HG03103 (cell line): ENCODE data around the gene CLCN7.

ENCODE experiments used
- ATAC-seq: cut with Tn5 transposase; IDR thresholded peaks from one replicate; pipeline ENCODE4 v1.9.1; 2021; ENCODE audit warnings: low read depth; ENCODE audit not compliant: unreplicated experiment

The CLCN7 gene

DNA sequence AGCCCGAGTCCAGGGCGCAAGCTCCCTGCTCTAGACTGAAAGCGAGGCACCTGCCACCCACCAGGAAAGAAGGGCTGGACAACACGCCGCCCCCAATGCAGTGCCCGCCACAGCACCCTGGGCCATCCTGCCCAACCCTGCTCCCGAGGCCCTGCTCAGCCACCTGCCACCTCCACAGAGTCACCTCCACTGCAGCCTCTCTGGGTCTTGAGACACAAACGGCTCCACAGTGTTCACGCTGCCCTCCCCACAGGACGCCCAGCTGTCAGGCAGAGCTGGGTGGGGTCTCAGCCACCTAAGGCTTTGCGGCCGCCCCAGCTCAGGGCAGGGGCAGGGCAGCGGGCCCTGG is 9.3 kb downstream of the CLCN7 start:
- no peak for ATAC-seq

DNA sequence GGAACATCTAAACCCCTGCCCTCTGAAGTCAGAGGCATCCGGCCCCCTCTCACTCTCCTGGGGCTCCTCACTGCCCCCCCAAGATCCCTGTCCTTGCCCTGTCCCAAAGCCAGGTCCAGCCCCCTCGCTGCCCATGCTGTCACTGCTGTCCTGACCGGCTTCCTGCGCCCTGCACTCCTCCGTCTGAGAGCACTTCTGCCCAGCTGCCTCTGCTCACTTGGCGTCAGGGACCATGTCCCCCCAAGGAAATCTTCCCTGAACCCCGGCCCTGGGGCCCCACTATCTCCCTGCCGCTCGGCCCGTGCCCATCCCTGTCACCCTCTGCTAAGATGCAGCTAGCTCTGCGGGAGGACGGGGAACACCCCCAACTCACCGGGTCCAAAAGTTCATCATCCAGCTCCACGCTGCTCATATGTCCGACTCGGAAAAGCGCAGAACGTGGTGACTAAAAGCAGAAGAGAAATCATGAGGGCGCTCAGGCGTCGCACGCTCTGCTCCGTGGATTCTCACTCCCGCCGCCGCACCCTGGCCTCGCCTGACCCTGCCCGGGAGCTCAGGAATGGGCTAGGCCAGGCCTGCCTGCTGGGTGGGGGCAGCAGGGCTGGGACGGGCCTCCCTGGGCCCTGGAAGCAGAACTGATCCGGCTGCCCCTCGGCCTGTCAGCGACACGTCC is 9.8 kb downstream of the CLCN7 start:
- ATAC-seq: no peak

DNA sequence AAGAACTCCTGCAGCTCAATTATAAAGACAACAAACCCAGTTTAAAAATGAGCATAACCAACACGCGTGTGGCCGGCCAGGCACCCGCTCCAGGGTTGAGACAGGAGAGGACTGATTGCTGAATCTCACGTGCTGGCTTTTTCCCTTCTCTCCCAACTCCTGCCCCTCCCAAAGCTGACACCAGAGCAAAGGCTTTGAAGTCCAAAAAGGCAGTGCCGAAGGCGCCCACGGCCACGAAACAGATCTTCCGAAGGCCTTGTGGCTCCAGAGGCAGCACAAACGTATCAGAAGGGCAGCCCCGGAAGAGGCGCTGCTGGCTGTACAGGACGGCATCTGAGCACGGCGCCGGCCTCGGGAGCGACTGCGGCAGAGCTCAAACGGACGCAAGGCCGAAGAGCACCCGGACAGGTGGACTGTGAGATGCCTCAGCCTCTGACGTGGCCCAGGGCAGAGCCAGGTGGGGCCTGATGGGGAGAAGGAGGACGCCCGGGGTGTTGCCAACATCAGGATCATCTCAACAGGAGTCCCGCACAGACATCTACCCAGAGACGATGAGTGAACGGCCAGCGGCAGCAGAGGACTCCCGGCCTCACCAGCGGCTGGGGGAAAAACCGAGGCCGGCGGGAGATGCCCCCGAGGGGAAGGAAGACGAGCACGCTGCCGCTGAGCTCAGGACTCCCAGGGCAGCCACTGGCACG is 10.5 kb downstream of the CLCN7 start:
- no peak for ATAC-seq

DNA sequence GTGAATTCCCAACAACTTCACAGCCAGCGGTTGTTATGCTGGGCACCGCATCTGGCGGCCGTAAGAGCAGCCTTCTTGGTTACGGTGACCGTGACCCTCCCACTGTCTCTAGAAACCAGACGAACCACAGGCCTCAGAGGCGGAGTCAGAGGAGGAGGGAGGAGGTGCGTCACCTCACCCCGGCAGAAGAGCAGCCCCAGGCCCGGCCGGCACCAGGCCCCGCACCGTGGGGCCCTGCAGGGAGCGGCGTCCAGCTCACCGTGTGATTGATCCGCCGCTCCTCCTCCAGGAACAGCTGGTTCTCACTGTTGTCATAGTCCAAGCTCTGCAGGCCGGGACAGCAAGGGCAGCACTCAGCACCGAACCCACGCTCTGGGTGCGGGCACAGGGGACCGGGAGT is 13.7 kb downstream of the CLCN7 start:
- no peak for ATAC-seq

- ATAC-seq: no peak
Observed at GRCh38 chr16:1460602-1461138, 14.2 kb downstream of the CLCN7 start.

DNA sequence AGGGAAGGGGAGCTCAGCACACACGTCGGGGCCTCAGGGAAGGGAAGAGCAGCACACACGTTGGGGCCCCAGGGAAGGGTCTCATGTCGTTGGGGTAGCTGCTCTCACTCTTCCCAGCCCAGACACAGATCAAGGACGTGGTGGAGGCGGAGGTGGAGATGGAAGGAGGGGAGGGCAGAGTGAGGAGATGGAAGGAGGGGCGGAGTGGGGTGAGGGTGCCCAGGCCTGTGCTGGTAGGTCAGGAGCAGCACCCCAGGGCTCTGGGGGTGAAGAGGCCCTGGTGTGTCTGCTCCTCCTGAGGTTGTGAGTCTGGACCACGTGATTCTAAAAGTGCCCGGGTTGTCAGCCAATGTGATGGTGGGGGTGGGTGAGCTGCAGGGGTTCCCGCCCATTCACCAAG is 14.9 kb downstream of the CLCN7 start:
- ATAC-seq: no peak

DNA sequence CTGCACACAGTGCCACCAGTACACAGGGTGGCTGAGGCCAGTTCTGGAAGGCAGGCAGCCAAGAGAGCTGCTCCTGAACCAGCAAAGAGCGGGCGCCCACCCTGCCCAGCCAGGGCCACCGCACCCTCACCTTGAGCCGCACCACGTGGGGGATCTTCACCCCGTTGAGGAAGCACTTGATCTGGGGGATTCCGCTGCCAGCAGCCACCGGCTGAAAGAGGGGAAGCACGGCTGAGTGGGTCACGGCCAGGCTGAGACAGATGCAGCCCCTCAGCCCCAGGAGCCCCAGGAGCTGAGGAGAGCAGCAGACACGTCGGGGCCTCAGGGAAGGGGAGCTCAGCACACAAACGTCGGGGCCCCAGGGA is 15.9 kb downstream of the CLCN7 start:
- ATAC-seq: no peak

- no peak for ATAC-seq
Observed at GRCh38 chr16:1458336-1458976, 16.4 kb downstream of the CLCN7 start.

GRCh38 chr16:1457489-1458245 is 17.2 kb downstream of the CLCN7 start:
- ATAC-seq: no peak

DNA sequence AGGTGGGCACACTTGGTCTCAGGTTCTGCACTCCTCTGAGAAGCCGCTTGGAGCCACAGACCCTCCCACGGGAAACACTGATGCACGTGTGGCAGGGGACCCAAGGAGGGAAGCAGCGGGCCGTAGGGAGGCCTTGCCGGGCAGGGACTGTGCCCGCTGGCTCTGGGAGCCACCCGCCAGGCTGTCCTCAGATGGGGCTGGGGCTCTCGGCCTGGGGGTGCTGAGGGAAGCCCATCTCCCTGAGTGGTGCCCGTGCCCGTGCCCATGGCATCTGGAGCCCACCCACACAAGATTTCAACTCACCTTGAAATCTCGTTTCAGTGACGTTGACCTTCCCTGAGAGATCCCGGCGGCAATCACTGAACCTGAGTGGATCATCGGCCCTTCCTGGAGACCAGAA is 17.9 kb downstream of the CLCN7 start:
- no peak for ATAC-seq

DNA sequence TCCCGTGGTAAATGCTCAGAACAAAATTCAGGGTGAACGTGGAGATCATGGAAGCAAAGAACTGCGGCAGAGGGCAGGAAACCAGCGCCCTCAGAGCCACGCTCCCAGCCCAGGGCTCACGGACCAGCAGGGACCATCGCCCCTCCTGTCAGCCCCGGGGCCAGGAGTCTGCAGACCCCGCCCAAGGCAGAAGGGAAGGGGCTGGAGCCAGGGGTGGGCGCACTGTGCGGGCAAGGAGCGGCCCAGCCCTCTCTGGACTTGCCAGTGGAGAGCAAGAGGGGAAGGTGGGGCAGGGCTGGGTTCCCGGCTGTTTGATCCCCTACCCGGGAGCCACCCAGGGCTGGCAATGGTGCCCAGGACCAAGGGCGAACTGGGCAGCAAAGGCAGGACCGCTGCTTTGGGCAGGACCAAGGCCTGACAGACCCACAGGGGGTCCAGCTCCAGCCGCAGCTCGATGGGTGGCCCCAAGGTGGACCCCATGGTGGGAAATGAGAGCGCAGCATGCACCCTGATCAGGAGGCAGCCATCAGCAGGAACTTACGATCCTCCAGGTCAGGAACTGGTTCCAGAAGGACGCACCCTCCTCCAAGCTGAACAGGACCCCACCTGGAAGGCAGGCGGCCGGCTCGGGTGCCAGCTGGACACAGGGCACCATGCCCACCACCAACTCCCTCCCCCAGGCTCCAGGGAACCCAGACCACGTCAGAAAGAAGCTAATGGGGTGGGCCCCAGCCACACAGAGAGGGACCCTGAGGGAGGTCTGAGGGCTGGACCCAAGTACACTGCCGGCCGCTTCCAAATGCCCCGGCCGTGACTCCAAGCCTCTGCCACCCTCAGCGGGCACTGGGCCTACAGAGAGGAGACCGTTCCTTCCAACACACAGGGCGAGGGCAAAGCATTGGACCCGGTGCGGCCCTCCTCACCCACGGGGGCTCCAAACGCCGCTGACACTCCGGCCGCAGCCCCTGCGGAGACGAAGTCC is 19.3 kb downstream of the CLCN7 start:
- ATAC-seq: no peak

GRCh38 chr16:1454561-1454960 is 20.3 kb downstream of the CLCN7 start:
- ATAC-seq: no peak

- ATAC-seq: no peak
Observed at GRCh38 chr16:1453316-1453715, 21.5 kb downstream of the CLCN7 start.

DNA sequence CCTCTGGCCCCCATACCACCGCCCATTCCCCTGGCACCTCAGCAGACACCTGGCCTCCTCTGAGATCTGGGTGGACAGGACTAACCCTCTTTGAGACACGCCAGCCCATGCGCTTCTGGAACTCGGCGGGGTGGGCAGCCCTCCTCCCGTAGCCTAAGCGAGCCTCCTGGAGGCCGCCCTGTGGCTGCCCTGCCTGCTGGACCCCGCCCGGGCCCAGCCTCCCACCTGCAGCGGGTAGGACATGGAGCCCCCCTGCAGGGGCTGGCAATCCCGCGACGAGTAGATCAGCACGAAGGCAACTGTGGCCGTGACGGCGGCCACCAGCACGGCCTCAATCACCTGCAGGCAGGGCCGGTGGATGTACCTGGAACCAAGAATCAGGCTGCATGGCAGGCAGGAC is 22.3 kb downstream of the CLCN7 start:
- no peak for ATAC-seq

DNA sequence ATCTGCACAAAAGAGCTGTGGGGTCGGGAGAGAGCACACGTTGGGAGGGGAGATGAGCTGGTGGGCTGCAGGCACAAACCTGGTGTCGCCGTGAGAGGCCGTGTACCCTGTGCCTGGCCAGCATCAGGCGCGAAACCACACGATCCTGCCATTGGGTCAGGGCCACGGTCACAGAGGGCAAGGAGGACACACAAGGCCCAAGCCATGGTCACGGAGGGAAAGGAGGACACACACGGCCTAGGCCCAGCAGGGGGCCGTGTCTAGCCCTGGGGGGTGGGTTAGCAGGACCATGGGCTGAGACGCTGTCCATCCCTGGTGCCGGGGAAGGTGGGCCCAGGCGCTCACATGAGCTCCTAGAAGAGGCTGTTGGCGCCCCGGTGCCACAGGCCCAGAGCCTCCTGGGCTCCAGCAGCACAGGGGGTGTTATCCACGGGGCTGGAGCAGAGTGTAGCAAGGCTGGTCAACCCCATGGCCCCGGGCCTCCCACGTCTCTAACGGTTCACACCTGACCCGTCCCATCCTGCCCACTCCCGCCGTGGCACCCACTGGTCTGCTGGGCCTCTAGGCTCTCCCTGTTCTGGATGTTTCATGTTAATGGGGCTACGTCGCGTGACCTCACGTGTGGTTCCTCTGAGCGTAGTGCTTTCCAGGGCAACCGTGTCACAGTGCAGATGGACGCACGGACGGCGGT is 23.0 kb downstream of the CLCN7 start:
- ATAC-seq: no peak

GRCh38 chr16:1450841-1451240 is 24.0 kb downstream of the CLCN7 start:
- ATAC-seq: no peak

GRCh38 chr16:1450218-1450617 is 24.6 kb downstream of the CLCN7 start:
- ATAC-seq: no peak

DNA sequence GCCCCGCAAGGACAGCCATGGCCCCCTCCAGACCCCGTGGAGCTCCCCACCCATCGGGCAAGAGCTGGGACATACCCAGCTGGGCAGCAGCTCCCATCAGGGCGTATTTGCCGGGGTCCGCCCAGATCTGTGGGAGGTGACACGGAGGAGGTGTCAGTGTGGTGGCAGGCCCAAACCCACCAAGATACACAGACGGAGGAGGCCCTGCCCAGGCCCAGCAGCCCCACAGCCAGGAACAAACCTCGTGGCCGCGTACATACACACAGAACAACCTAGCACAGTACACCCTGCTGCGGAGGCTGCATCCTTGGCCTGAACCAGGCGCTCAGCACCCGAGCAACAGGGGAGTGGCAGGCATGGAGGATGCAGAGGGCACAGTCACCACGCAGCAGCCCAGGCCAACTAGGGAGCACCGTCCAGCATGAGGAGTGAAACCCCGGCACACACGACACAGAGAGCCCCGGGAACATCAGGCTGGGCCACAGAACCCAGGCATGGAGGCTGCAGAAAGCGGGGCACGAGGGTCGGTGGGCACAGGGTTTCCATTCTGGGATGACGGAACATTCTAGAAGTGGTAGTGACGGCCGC is 25.5 kb downstream of the CLCN7 start:
- no peak for ATAC-seq

DNA sequence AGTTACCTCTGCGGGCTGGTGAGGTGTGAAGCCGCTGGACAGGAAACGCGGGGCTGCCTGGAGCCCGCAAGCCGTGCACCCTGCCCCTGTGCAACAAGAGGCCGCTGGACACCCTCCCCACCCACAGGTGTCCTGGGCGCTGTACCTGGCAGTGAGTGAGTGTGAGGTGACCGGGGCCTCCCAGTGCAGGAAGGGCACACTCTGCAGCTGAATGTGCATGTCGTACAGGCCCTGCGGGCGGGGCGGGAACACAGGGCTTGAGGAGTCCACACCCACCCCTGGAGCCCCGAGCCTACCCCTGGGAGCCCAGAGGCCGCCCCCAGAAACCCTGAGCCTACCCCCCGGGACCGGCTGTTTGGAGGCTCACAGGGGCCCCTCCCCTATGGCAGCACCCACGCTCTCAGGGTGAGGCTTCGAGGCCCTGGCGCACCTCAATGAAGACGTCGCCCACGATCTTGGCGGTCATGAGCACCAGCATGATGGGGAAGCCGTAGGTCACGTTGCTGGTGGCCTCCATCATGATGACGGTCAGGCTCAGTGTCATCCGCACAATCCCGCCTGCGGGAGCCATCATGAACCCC is 26.2 kb downstream of the CLCN7 start:
- ATAC-seq: no peak
